GM21423 (cell line): ENCODE measurements around the gene RGS3.

Source experiments
- ATAC-seq: cut with Tn5 transposase; IDR thresholded peaks from one replicate; pipeline ENCODE4 v1.9.1; 2021; ENCODE audit warnings: mild to moderate bottlenecking, moderate library complexity; ENCODE audit not compliant: unreplicated experiment

The RGS3 gene

DNA sequence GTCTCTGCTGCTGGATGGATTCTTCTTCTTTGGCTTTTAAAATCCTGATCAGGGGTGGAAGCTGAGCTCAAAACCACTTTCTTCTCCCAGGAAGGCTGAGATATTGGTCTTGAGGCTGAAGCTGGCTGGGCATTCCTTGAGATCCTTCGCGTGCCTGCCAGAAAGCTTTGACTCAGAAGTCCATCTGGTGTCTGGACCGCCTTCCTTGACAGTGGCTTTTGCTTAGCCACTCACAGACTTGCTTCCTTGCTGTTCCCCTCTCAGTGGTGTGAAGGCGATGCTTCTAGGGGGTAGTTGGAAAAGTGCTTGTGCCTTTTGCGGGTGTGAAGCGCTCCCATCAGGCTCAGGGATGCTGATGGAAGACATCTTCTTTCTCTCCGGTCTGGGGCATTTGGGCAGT, 45.9 kb downstream of the RGS3 start:
- ATAC-seq, result no peak

DNA sequence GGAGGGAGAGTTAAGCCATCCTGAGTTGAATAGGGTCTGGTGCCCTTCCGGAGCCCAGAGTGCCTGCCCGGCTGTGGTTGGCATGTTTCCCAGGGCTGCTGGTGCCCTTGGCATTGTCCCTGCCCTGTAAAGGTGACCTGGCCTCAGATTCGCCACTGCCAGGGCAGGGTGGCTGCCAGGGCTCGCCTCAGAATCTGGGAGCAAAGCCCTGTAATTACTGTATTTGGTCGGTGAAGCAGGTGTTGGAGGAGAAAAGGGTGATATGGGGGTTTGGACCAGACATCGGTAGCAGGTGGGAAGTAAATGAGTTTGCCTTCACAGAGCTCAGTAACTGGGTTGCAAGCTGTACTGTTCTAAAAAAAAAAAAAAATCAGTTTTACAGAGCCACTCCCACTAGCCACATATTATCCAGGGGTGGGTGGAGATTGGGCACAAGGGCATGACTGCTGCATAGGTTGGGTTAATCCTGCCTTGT, 47.6 kb downstream of the RGS3 start:
- no peak for ATAC-seq

DNA sequence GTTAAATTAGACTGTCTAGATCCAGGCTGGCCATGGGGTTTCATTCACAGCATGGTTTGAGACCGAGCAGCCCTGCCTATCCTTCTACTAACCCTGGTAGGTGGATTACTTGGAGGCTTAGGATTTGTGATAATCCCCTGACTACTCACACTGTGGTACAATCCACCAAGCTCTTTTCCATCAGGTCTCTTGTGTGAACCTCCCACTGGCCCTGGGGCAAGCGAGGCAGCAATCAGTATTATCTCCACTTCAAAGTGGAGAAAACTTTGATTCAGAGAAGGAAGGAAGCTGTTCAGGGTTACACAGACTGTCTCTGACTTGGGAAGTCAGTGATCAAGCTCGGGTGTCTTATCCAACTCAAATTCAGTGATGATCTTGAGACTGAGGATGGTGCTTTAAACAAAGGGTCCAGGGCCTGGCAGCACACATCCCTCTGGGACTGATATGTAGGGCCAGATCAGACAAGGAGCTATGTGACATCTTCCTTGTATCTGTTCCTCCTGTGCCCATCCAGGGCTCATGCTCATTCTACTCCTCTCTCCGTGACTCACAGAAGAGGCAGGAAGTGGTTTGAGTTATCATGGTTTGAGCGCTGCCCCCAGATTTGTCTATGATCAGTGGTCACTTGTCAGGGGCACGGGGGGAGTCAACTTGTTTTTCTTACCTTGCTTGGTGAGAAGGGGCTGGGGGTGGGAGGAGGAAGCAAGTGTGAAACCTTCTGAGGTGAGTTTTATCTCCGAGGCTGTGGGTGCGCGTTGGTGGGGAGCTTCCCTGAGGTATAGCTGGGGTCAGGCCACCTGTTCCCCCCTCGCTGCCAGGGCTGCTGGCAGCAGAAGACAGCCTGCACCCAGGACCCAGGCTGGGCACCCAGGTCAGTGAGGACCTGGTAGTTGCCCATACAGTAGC, 48.6 kb downstream of the RGS3 start:
- peak; percentile 50 for ATAC-seq

DNA sequence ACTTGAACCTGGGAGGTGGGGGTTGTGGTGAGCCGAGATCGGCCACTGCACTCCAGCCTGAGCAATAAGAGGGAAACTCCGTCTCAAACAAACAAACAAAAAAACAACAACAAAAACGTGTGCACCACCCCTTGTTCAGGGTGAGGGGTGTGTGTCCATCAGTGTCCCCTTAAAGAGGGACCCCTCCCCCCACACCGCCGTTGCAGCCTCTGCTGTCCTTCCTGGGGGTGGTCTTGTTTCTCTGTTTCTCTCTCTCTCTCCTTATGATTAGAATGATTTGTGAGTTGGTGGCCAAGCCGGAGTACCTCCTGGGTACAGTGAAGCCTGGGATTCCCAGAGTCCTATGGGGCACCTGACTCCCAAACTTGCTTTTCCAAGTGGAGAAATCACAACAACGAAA, 49.6 kb downstream of the RGS3 start:
- no peak for ATAC-seq

DNA sequence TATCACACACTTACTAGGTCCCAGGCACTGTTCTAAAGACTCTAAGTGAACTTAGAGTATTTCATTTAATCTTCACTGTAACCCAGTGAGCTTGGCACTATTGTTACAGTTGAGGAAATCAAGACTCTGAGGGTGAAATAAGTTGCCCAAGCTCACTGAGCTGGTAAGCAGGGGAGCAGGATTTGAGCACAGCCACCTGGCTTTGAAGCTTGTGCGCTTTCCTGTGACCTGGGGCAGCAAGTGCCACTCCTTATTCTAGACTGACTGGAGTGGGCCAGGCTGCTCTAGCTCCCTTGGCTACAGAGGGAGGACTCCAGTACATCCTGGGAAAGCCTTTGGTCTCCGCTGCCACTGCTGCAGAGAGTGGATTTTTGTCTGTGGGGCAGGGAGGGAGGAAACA, 50.0 kb downstream of the RGS3 start:
- ATAC-seq, result no peak

DNA sequence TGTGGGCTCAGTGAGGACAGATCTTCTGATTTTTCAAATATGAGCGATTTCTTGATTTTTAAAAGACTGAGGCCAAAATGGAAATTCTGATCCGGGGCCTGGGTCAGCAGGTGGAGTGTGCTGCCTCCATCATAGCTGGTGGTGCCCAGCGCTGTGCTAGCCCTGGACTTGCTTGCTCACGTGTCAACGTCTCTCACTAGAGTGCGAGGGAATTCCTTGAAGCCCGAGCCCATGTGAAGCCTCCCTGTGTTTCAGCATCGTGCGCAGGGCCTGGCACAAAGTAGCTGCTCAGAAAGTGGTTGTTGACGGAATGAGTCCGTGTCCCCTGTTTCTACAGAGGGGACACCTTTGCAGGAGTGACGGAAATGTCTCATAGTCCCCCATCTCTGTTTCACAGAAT, 50.5 kb downstream of the RGS3 start:
- no peak for ATAC-seq

DNA sequence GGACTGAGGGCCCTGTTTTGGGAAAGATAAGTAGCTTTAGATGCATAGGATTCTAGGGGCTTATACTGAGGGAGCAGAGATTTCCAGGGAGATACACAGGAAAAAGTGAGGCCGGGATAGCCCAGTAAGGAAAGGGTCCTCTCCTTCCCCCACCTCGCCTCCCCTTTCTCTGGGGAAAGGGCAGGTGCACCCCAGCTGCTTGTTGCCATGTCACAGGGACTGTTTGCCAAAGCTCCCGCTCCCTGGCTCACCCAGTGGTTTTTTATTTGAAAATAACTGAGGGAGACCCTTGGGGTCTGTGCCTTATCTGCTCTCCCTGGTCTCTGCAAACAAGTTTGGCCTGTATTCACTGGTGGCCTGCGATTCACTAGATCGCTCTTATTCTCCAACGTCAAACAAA, 51.2 kb downstream of the RGS3 start:
- no peak for ATAC-seq

DNA sequence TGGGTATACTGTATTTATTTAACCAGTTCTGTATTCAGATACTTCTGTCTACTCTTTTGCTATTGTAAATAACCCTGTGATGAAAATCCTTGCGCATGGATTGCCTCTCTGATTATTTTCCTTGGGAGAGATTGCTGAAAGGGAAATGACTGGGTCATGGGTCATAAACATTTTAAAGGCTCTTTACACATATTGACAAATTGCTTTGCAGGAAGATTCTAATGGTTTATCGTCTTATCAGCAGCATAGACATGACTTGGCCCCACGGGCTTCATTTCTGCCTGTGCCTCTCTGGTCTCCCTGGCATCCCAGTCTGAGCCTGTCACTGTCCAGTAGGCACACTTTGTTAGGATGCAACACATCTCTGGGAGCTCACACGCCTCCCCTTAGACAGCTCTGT, 52.3 kb downstream of the RGS3 start:
- ATAC-seq, result no peak

DNA sequence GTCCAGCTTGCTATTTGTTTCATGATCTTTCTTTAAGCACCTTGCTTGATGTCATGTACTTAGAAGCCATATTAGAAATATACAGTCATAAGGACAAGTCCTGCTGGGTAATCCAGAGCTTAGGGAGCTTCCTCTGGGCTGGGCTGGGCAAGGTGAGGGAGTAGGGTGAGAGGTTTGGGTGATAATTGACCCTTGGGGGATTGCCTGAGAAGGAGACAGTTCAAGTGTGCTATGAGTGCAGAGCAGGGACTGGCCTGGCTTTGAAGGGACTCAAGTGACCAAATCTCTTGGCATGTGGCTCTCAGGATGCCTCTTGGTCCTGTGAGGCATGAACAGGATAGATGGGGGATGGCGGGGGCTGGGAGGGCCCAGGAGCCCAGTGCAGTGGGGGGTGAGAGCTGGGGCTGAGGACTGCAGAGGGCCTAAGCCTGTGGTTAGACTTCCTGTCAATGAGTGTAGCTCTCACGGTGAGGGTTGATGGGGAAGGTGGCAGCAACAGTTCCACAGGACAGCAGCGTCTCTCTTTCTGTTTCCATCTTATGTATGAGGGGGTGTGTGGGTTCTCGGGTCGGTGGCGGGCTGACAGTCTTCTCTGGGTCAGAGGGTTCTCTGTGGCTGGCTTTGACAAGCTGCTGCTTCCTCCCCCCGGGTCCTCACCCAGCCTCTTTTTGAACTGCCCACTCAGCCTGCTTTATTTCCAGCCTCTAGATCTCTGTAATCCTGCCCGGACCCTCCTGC, 53.5 kb downstream of the RGS3 start:
- ATAC-seq, result peak; percentile 81

DNA sequence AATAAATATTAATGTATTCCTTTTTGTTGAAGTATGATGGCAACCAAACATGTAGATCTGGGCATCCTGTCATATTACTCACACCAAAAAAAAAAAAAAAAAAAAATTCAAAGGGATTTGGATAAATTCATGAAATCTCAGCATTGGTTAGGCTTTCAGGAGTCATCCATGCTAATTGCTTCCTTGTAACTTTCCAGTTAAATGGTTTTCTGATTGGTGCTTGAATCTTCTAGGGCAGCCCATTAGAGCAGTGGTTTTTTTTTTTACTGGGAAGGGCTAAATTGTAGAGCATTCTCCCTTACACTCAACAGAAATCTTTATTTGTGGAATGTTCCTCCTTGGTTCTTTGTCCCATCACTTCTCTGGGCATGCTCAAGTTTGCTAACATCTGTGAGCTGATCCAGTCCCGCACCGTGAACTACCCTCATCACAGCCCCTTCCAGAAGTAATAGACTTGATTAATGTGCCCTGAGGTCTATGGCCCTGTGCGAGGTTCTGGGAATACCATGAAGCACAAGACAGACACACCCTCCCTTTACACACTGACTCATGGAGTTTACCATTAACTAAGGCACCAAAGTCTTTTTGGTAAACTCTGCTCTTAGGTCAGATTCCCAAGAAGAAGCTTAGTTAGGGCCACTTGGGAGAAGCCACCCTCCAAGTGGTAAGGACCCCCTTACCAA, 56.0 kb downstream of the RGS3 start:
- no peak for ATAC-seq

DNA sequence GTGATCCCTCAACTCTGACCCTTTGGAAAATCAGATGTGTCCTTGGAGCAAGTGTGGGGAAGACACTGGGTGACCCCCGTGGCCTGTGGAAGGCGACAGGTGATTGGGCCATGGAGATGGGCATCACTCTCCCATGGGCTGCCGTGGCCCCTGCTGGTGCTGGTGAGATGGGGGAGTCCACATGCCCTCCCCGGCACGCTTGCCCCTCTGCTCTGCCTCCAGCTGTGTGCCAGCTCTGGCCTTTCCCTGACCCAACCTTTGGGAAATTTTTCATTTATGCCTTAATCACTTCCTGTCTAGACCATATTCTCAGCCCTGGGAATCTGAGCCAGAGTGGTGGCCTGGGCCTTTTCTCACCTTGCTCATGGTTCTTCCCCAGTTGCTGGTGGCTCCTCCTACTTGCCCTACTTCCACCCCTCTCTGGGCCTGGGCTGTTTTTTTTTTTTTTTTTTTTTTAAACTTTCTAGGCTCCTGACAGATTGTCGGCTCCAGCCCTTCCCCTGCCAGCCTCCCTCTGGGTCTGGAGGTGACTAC, 56.6 kb downstream of the RGS3 start:
- ATAC-seq, result no peak

DNA sequence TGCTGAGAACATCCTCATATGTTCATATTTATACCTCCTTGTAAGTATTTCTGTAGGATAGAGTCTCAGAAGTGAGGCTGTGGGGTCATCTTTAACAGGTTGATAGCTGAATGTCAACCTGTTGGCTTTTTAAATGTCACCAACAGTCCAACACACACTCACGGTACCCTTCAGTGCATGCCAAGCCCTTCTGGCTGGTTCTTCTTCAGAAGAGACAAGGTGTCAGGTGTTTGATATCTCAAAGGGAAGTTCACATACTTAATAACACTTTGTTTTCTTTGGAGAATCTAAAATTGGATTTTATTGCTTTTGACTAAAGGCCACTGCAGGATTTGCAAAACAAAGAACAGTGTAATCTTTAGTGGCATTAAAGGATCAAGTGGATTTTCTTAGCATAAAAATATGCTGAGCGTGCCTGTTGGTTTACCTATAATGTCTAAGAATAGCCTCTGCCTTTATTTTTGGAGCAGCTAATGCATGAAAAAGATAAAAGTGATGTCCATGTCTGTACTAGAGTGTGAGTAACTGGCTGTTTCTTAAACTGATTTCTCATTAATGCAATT, 58.2 kb downstream of the RGS3 start:
- no peak for ATAC-seq

DNA sequence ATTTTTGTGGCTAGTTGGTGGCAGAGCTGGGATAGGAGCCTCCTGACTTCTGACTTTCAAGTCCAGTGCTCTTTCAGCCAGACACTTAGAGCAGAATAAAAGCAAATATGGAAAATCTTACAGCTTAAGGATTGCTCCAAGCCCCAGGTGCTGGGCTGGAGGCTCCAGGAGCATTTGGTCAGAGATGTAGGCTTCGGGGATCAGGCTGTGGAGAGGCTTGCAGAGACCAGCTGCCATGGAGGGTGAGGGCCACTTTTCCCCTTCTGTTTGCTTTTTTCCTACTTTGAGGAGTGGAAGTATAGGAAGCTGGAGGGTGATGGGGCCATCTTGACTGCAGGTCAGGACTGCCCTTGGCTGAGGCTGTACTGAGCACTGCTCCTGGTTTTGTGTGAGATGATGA, 58.9 kb downstream of the RGS3 start:
- ATAC-seq, result no peak

DNA sequence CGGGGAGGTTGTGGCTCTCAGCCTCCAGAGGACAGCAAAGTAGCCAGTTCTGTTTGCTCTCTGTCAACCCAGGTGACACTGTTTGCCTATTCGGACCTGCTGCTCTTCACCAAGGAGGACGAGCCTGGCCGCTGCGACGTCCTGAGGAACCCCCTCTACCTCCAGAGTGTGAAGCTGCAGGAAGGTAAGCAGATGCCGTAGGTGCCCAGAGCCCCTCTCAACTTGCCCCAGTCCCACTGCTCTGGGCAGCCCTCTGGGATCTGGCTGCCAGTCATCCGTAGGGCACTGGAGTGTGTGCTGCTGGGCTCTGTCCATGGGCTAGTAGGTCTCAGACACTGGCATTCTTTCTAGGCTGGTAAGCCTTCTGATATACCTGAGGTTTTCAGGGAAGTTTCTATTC, 59.3 kb downstream of the RGS3 start:
- ATAC-seq, result no peak

DNA sequence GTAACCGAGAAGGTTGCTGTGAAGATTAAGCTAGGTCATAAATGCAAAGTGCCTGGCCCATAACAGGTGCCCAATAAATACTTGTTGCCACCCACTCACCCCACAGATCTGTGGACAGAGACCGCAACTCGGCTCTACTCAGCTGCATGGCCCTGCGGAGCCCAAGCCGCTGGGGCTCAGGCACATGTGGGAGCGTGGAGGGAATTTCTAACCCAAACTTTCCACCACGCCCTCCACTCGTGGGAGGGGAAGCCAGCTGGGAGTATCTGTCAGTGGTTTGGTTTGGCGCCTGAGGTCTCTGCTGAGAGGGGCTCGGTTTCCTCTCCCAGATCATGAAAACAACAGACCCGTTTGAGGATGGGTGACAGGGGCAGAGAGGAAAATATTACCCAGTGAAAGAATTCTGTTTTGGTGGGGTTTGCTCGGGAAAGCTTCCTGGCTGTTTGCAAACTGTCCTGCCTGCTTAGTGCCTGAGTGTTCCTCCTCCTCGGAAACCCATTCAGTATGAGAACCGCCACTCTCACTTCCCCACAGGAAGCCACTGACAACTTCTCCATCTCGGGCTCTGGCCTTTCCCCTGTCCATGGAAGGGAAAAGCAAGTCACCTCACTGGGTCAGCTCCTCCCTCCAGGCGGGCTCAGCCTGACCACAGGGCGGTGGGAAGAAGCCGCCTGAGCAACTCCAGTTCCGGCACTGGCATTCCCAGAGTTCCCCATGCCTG, 60.1 kb downstream of the RGS3 start:
- ATAC-seq, result peak; percentile 83

DNA sequence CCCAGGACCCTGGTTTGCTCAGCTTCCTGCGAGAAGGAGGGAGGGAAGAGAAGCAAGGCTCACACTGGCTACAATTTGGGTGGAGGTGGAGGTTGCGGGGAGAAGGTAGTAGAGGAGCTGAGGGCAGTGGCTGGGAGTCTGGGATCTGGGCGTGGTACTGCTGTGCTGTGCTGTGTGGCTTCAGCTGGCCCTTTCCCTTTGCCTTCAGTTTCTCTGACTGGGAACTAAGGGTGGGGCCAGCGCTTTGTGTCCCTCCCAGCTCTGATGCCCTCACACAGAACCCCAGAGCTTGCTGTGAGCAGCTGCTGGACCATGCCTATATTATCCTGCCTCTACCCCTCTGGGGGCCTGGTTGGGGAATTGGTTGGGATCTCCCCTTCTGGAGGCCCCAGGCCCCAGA, 60.9 kb downstream of the RGS3 start:
- no peak for ATAC-seq

DNA sequence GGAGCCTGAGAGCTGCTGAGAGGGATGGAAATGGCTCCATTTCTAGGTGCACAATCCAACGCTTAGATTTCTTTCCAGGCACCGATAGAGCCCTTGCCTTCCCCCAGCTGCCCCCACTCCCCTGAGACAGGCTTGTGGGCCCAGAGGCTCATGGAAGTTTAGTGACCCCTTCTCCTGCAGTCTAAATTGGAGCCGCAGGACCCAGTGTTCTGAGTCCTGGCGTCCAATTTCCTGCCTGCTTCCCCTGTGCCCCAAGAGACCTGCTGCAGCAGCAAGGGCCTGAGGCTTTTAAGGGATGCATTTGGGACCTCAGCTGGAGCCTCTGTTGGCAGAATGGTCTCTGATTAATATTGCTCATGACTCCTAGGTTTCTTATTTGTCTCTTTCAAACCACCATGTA, 61.7 kb downstream of the RGS3 start:
- no peak for ATAC-seq

DNA sequence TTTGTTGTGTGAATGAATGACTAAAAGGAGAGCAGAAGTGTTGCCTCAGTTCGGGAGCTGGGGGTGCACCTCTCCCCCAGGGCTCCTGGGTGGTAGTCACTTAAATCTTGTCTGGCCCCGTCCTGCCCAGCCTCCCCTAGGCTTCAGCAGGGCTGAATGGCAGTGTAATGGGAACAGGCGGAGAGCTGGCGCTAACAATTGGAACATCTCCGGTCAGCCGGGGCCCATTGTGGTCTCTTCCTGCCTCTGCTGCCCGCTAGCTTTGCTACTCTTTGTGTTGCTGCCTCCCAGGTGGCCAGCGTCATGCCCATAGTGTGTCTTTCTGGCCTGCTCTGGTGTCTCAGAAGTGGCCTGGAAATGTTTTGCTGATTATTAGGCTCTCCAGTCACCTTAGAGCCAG, 62.3 kb downstream of the RGS3 start:
- ATAC-seq, result no peak

DNA sequence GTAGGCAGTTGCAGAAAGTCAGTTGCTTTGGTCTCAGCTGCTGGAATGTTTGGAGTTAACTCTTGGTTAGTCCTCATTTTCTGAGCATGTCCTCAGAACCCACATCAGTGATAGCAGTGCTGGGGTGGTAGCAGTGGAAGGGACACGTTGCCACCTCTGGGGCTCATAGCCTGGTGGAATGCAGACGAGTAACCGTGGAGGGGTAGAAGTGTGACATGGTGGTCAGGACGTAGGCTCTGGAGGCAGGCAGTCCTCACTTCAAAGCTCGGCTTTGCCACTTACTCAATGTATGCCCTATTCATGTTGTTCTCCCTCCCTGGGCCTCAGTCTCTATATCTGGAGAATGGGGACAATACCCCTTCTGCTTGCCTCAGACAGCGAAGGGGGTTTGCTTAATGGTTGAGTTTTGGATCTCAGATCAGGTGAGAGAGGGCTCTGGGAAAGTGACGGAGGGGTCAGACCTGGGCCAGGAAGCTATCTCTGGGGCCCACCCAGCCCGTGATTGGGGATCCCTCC, 62.8 kb downstream of the RGS3 start:
- no peak for ATAC-seq

DNA sequence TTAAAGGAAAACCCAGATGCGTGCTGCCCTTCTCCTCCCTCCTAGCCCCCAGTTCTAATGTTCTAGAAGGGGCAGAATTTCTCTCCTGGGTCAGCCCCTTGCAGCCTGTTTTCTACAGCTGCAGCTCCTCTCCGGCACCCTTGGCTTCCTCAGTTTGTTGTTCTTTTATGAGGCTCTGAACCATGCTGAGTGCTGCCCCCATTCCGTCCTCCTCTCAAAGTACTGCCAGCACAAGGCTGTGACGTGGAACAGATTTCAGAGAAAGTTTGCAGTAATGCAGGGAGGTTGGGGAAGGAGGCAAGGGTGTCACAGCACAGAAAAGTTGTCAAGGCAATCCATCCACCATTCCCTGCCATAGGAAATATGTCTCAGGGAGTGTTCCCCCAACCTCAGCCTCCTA, 63.3 kb downstream of the RGS3 start:
- ATAC-seq, result no peak
